Astrocyte of the cerebellum (primary cell): ENCODE results near the gene YBEY.

Experiments used
- DNase-seq: peaks from one replicate; pipeline ENCODE4 v3.0.0-alpha.2; 2011; ENCODE audit warnings: low read depth
- H3K4me3 ChIP-seq: 2 replicates; pipeline ENCODE4 v1.5.1; 2011; ENCODE audit warnings: mild to moderate bottlenecking, low read depth, low read length, moderate library complexity
- CTCF ChIP-seq: IDR thresholded peaks from 2 replicates; pipeline ENCODE4 v1.5.1; 2012; ENCODE audit warnings: low read length, low read depth, moderate library complexity, mild to moderate bottlenecking; ENCODE audit errors: missing control alignments
- in situ Hi-C: cut with HindIII; loops from 2 replicates; pipeline ENCODE4 v1.10.0; 2017; ENCODE audit warnings: low sequenced_read_pairs

YBEY gene

GRCh38 chr21:46252840-46253239 lies 33.3 kb upstream of the YBEY start:
- in situ Hi-C loops, result no loop called here
- DNase-seq, result no peak
- no peak for TF ChIP-seq CTCF
- no peak overlapping the region for H3K4me3 ChIP-seq

- in situ Hi-C loops, result no loop called here
- no peak overlapping the region for H3K4me3 ChIP-seq
- no peak for TF ChIP-seq CTCF
- DNase-seq, result no peak
These were observed 32.5 kb upstream of the YBEY start for GRCh38 chr21:46253610-46254124.

GRCh38 chr21:46254208-46254975 lies 31.8 kb upstream of the YBEY start:
- no peak for DNase-seq
- H3K4me3 ChIP-seq, result no peak overlapping the region
- in situ Hi-C loops, result no loop called here
- TF ChIP-seq CTCF, result no peak

GRCh38 chr21:46255166-46255565 lies 31.0 kb upstream of the YBEY start:
- in situ Hi-C loops, result no loop called here
- TF ChIP-seq CTCF, result no peak
- DNase-seq, result no peak
- no peak overlapping the region for H3K4me3 ChIP-seq

GRCh38 chr21:46255758-46256337 lies 30.3 kb upstream of the YBEY start:
- TF ChIP-seq CTCF, result no peak
- no peak overlapping the region for H3K4me3 ChIP-seq
- DNase-seq, result no peak
- in situ Hi-C loops, result no loop called here

GRCh38 chr21:46256501-46256994 lies 29.6 kb upstream of the YBEY start:
- in situ Hi-C loops, result no loop called here

More at GRCh38 chr21:46256501-46256994, 29.6 kb upstream of the YBEY start:
- H3K4me3 ChIP-seq, result no peak overlapping the region
- DNase-seq, result no peak
- no peak for TF ChIP-seq CTCF
